ENCODE data around the gene ANO7. TPM values are rescaled to one million over a fixed set of nuclear protein-coding genes. Genes with fewer than 3 reads are reported as not detected.

Gene ANO7
- polyA plus RNA-seq, 1 donor from 2014 or later: not detected

GRCh38 chr2:241183221-241183620 lies 5.3 kb upstream of the ANO7 start:
- Histone ChIP-seq H3K4me2 (ENCODE audit: low read length) (no peak overlapping the region), H3K36me3 (ENCODE audit: insufficient read depth, low read length) (no peaks in the 10 kb centered on the region), H3K9me3 (ENCODE audit: low read length) (no peaks in the 10 kb centered on the region), H3F3A (ENCODE audit: insufficient read depth, low read length, poor library complexity, severe bottlenecking) (no peaks in the 10 kb centered on the region), H4K20me1 (ENCODE audit: insufficient read depth) (no peaks in the 10 kb centered on the region), H3K9me2 (ENCODE audit: insufficient read depth, low read length) (no peaks in the 10 kb centered on the region), H2AFZ (ENCODE audit: low read depth, low read length) (no peak overlapping the region), H3K9ac (ENCODE audit: low read length) (no peak overlapping the region), H3K27me3 (ENCODE audit: insufficient read depth, low read depth, low read length) (no peaks in the 10 kb centered on the region), H3K4me3 (ENCODE audit: low read length) (no peak overlapping the region), H3K79me2 (replicated peaks; ENCODE audit: insufficient read depth, low read length) (no peaks in the 10 kb centered on the region), H3K27ac (ENCODE audit: low read length) (no peak overlapping the region)
- TF ChIP-seq RAD21 (conservative IDR thresholded peaks at IDR 0.05) (no peak), REST (IDR thresholded peaks at IDR 0.05; ENCODE audit: borderline replicate concordance) (no peak), EZH2 (IDR thresholded peaks at IDR 0.05; ENCODE audit: borderline replicate concordance, insufficient read depth, low read length, poor library complexity, severe bottlenecking) (no peak), CTCF (IDR thresholded peaks at IDR 0.05; ENCODE audit: poor library complexity, severe bottlenecking) (no peak), SMC3 (conservative IDR thresholded peaks at IDR 0.05; ENCODE audit: poor library complexity) (no peak), TAF1 (IDR thresholded peaks at IDR 0.05; ENCODE audit: low read depth) (no peak), POLR2AphosphoS5 (IDR thresholded peaks at IDR 0.05) (no peak), EP300 (conservative IDR thresholded peaks at IDR 0.05; ENCODE audit: poor library complexity, severe bottlenecking) (no peak)

- TF ChIP-seq POLR2AphosphoS5 (IDR thresholded peaks at IDR 0.05) (no peak), EZH2 (IDR thresholded peaks at IDR 0.05; ENCODE audit: borderline replicate concordance, insufficient read depth, low read length, poor library complexity, severe bottlenecking) (no peak), CTCF (IDR thresholded peaks at IDR 0.05; ENCODE audit: poor library complexity, severe bottlenecking) (no peak)
- Histone ChIP-seq H2AFZ (ENCODE audit: low read depth, low read length) (no peak overlapping the region), H3K27ac (ENCODE audit: low read length) (no peak overlapping the region), H3K9me3 (ENCODE audit: low read length) (no peaks in the 10 kb centered on the region), H3F3A (ENCODE audit: insufficient read depth, low read length, poor library complexity, severe bottlenecking) (no peaks in the 10 kb centered on the region), H4K20me1 (ENCODE audit: insufficient read depth) (no peaks in the 10 kb centered on the region), H3K79me2 (replicated peaks; ENCODE audit: insufficient read depth, low read length) (no peaks in the 10 kb centered on the region), H3K27me3 (ENCODE audit: insufficient read depth, low read depth, low read length) (no peaks in the 10 kb centered on the region), H3K4me2 (ENCODE audit: low read length) (no peak overlapping the region), H3K4me3 (ENCODE audit: low read length) (no peak overlapping the region), H3K9ac (ENCODE audit: low read length) (no peak overlapping the region), H3K36me3 (ENCODE audit: insufficient read depth, low read length) (no peaks in the 10 kb centered on the region), H3K9me2 (ENCODE audit: insufficient read depth, low read length) (no peaks in the 10 kb centered on the region)
Measured at GRCh38 chr2:241184901-241185300, 3.6 kb upstream of the ANO7 start.

Data from neural cell (in vitro differentiated cells).